Stimulated activated CD4-positive, alpha-beta T cell treated with anti-CD3 and anti-CD28 coated beads, Interleukin-1b, Interleukin-23, amount 100 ng/mL, for 1 hour (primary cell): ENCODE results near the gene ZCCHC7.

Source experiments
- DNase-seq, 2 donors: peaks; one replicate each; pipeline ENCODE4 v3.0.0-alpha.2; 2020; ENCODE audit warnings: low read depth in 2 of 2

The ZCCHC7 gene

DNA sequence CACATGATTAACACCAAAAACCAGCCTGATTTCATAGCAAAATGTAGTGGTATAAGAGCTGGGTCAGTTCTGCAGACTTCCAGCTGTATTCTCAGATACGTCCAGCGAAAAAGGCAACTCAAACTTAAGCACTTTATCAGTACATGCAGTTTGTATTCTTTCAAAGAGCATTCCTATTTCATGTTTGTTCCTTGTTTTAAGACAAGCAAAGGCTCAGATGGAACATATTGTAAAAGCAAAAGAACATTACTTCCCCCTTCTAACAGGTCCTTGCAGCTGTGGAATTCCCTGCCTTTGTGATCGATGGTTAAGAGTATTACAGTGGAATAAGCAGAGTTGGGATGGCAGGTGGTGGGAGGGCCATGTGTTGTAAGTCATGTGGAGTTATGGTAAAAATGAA is 215.8 kb downstream of the ZCCHC7 start:
- no peak for DNase-seq

DNA sequence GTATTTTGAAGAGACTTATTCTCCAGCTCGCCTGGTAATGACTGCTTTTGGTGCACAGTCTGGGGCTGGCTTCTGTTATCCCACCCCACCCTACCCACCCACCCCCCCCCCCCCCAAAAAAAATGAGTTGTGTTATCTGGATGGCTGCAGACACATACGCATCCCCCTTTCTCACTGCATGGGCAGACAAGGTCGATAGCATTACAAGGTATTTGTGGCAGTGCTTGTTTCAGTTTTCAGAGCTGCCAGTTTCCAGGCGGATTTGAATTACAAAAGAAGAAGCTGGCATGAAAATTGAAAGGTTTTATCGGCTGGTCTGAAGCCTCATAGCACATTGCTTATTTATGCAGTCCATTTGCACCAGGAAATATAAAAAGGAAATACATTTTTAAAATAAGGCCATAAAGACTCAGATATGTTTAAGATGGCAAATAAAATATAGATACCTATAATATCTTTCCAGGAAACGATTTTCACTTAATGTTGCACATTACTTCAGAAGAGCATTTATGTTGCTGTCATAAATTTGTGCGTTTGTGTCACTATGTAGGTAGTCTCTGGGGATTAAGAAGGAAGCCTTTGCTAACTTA is 217.0 kb downstream of the ZCCHC7 start:
- no peak for DNase-seq

DNA sequence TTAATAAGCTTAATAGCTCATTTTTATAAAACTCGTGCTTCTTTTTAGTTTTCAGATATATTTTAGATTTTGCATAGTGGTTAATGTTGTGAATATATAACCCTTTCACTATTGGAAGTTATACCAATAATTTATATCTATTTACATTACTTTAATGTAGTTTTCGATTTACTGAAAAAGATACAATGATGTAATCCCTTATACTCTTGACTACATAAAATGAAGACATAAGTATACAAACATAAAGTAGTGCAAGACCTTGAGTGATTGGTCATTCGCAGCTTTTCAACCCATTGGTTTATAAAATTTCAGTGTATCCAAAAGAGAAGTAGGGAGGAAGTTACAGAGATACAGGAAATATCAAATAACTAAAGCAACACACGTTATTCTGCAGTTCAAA is 217.8 kb downstream of the ZCCHC7 start:
- DNase-seq, result no peak

DNA sequence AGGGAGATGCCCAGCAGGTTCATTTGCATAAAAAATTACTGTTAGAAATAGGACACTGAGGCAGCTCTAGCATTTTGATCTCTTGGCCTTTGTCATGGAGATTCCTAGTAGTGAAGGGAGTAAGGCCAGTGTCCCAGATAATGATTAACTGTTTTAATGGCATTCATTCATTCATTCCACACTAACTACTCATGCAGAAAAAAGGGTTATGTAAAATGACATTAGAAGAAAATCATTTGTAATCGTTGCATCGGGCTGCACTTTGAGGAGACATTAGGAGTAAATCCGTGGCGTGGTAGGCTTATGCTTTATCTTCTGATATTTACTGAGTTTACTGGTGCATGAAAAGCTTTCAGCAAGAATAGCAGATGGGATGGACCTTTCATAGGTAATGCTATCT is 219.5 kb downstream of the ZCCHC7 start:
- no peak for DNase-seq

DNA sequence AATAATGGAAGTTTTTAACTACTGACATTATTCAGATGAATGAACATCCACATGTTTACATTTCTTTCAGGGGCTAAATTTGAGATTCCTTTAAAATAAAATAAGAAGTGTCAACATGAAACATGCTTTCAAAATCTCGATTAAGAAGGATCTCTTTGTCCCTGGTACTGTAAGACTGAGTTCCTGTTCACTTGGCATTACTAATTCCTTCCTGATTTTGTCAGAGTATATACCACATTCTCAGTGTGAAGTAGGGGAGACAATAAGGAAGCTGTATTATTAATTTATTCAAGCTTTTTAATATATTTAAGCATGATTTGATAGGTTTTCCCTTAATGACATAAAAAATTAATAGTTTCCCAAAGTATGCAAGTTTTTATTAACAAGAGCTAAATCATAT is 220.6 kb downstream of the ZCCHC7 start:
- no peak for DNase-seq

DNA sequence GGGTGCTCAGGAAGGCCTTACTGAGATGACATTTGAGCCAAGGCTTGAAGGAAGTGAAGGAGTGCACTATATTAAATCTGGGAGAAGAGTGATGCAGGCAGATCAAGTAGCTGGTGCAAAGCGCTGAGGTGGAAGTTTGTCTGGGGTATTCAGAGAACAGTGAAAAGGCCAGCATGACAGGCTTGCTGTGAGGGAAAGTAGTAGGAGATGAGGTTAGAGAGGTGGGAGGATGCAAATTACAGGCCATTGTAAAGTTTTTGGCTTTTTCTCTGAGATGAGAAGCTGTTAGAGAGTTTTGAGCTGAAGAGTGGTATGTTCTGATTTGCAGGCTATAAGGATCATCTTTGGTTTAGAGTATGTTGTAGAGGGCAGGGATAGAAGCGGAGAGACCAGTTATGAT is 221.3 kb downstream of the ZCCHC7 start:
- DNase-seq, result no peak

DNA sequence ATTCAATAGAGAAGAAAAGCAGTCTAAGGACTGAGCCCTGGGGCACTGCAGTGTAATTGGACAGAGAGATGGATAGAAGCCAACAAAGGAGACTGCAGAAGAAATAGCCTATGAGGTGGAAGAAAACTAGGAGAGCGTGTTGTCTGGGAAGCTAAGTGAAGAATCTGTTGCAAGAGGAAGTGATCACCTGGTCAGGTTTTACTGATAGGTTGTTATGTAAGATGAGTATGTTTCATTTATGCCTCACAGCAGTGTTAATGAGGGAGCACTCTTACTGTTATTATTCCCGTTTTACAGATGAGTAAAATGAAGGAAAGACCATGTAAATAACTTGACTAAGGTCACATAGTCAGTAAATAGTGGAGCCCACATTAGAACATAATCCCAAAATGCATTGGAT is 222.1 kb downstream of the ZCCHC7 start:
- no peak for DNase-seq

DNA sequence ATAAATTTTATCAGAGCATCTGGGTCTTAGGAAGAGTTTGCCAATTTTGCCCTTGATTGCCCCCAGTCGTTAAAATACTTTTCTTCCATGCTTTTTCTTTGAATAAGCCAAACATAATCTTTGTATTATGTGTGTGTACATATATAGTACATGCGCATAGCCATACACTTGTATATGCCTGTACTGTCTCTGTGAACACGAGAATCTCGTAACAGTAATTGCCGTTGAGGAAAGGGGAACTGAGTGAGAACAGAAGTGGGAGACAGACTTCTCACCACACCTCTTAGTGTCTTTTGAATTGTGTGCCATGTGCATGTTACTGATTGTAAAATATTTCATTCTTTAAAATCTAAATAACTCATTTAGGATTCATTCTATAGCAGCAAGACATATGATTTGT is 222.5 kb downstream of the ZCCHC7 start:
- DNase-seq, result no peak

DNA sequence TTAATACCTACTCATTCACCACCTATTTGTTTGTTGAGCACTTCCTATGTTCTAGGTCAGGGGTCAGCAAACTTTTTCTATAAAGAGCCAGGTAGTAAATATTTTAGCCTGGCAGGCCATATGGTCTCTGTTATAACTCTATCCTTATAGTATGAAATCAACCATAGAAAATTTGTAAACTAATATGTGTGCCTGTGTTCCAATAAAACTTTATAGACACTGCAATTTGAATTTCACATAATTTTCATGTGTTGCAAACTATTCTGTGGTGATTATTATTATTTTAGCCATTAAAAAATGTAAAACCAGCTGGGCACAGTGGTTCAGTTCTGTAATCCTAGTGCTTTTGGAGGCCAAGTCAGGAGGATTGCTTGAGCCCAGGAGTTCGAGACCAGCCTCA is 223.3 kb downstream of the ZCCHC7 start:
- DNase-seq, result no peak

DNA sequence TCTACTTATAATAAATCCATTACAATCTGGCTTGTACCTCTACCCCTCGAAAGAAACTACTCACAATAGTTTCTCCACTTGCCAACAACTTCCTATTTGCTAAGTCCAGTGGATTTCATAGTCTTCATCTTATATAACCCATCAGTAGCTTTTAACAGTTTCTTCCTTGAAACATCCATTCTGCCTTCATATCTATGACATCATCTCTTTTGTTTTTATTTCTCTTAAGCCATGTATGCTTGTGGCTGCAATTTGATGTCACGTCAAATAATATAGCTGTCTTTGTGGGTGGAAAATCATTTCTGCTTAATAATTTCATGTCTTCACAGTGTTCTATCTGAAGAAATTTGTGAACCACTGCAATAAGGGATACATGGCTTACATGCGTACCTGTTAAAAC is 224.7 kb downstream of the ZCCHC7 start:
- DNase-seq, result no peak

DNA sequence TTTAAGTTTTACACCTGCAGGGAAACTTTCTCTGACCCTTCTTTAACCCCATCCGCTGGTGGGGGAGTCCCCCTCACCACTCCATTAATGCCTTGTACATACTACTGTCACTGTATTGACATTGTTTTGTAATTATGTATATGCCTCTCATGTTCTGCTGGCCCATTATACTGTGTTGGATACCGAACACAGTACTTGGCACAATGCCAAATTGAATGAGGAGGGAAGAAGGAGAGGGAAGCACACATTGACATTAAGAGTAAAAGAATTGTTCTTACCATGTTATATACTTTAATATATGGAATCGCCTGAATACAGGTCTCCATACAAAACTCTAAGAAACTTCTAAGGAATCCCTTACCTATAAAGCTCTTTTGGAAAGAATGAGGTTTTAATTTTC is 228.5 kb downstream of the ZCCHC7 start:
- no peak for DNase-seq

DNA sequence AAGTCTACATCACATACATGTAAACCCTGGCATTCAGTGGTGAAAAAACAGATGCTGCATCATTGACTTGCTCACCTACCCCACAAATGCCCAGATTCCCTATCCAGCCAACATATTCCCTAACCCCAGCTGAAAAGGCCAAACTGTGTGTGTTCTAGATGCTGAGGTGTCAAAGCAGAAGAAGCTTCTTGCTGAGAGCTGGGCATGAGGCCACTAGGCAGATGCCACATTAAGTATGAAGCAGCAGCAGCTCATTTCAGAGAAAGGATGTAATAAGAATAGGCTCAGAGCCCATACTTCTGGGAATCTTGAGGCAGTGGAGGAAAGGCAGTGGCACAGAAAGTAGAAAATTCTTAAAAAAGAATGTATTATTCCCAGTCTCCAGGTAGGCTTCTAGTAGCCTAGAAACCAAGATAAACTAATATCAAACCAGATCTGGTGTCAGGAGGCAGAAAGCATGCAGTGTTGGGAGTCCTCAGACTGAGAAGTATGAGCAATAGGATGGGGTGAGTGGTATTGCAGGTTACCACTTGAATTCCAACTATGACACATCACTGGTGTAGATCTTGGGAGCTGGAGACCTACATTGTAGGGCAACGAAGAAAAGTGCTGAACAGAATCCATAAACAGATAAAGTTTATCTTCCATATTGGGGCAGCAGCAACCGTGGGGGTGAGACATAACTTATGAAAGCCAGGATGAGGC is 230.3 kb downstream of the ZCCHC7 start:
- no peak for DNase-seq

DNA sequence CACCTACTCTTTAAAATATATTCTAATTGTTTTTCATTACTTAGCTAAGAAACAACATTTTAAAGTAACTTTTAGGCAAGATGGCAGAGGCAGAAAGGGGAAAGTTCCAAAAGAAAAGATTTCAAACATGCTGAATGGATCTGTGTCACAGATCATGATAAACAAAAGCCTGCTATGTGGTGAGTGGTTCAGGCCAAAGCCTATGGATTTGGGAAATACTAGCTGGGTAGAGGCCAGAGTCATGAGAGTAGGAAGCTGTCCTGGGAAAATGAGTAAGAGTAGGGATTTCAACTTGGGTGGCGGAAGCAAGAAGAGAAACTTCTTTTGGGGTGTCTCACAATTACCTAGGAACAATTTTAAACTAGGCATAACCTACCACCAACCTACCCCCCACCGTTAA is 233.4 kb downstream of the ZCCHC7 start:
- no peak for DNase-seq

DNA sequence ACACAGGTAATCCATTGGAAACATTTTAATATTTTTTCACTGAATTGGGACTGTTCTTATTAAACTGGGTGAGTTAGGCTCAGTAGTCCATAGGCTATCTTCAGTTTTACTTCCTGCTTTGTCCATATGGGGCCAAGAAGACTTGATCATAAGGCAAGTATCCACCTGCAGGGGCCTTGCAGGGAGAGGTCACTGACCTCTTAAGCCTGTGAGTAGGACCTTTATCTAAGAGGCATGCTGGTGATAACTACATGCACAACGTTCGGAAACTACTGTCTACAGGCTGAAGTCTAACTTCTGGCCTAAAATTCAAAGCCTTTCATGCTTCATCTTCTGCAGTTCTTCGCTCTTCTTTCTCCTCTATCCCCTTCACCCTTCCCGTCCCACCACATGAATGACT is 242.1 kb downstream of the ZCCHC7 start:
- DNase-seq, result no peak

DNA sequence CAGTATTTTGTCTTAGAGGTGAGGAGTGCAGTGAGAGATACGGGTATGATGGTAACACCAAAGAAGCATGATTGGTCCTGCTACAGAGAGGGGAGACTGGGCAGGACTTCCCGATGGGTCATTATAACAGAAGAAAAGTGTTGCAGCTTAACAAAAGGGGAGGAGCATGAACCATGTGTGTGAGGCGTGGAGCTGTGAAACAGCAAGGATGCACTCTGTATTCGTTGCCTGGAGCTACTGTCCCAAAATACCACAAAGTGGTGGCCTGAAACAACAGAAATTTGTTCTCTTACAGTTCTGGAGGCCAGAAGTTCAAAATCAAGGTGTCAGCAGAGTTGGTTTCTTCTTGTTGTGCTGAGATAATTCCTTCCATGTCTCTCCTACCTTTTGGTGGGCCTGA is 242.8 kb downstream of the ZCCHC7 start:
- no peak for DNase-seq

DNA sequence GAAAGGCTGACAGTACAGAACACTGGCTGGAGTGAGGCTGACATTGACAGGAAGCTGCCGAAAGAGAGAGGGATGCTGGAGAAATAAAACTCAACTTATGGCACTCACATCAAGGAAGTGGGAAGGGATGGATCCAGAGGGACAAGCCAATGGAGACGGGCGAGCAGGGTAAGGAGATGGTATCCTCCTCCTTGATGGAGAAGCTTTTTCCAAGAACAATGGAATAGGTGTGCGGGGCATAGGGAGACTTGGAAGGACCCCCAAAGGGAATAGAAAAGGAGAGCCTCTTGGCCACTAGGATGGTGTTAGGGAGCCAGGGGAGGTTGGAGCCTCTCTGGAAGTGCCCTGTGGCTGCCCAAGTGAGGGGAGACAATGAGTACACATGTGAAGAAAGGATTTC is 243.8 kb downstream of the ZCCHC7 start:
- no peak for DNase-seq

DNA sequence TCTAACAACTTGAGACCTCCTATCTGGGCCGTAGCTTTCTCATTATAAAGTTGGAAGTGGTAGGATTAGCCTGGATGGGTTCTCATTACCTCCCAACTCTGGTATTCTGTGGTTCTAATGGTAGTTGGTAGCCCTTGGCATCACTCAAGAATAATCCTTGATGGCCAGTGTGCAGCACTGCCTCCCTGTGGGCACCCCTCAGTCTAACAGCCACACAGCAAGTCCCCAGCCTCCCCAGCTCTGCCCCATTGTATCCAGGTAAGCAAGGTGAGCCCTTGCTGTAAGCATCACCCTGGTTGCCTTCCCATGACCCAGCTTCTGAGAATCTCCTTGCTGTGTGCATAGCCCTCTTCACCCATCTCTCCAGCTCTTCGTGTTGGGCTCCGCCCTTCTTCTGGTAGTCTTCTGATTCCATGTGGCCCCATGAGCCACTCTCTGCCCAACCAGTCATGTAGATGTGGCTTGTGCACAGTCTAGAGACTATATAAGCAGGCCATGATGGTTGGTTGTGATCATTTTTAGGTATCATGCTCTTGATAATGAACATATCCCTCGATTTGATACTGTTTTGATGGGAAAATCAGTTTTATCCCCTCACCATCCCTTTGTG is 244.5 kb downstream of the ZCCHC7 start:
- DNase-seq, result no peak

DNA sequence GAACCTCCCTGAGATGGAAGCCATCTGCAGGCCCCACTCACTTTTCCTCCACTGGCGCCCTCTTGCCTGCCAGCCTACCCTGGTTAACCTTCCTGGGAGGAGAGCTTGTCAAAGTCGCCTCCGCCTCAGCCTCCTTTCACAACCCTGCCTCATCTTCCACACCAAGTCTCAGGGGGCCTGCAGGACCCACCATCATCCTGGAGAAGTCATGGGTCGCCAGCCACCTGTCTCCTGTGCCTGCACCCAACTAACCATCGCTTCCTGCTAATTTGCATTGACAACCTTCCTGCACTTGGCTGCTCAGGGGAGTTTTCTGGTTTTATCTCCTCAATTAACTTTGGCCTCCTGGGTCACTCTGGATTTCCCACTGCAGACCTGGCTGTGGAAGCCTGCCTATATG is 249.3 kb downstream of the ZCCHC7 start:
- no peak for DNase-seq

DNA sequence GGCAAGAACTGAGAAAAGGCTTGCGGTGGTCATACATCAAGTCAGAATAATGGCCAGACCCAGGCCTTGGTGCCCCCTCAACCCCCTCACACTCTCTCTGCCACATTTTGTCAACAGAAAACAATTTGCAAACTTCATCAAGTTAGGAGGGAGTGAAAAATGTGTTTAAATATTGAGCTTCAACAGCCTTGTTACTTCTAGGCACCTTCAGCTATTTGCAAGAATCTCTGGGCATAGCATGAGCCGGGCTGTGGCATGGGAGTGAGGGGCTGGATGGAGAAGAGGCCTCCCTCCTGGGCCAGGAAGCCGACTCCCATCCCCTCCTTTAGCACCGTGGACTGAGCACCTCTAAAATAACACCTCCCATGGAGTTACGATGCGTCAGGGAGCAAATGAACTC is 249.9 kb downstream of the ZCCHC7 start:
- DNase-seq, result no peak

DNA sequence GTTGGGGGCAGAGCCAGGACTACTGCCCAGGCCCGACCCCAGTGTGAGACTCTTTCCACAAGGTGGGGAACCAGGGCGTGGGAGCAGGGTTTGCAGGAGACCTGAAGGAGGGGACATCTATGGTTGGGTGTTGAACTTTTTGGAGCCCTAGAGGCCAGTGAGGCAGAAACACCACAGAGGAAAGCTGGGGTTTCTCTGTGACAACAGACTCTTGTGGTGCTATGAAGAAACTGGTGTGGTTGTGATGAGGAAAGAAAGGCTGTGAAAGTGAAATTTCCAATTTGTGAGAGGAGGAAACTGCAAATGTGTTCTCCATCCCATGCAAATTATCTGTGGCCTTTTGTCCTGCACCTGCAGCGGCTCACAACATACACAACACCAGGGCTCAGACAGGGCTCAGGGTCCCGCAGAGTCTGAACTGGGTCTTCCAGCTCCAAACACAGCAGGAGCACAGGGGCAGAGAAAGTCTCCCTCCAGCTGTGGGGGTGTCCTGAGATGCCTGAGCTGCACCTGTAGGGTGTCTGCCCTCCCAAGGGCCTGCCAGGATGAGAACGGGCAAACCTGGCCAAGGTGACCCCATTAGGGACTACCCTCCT is 250.7 kb downstream of the ZCCHC7 start:
- no peak for DNase-seq

DNA sequence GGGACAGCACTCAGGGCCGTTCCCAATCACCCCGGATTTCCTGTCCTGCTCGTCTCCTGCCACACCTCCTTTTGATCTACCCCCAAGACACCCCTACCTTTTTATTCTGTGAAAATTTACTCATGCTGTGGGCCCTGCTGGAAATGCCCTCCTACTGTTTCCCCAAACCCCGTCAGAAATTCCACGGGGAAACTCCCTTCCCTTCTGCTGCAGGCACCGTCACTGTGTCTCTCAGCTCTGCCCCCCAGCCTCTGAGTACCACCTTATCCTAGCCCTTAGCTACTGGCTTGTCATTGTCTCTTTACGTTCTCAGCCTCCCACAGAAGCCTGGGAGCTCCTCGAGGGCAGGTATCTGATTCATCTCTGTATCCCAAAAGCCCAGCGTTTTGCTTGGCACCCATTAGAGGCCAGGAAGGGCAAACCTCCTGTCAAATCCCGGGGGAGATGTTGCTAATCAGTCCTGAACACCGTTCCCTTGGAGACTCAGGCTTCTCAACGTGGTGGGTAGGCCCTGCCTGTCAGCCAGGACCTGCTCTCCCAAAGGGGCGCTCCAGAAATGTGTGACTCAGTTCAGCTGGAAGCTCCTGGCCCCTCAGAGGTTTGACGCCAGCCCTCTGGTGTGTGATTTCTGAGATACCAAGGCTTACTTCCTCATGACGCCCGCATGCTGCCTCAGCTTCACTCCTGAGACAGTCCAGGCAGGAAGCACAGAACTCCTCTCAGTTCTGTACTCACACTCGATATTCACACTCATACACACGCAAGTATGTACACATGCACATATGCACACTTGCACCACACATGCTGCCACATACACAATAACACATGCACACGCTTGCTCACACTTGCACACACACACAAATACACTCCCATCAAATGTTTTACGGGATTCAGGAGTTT is 251.4 kb downstream of the ZCCHC7 start:
- DNase-seq, result no peak

DNA sequence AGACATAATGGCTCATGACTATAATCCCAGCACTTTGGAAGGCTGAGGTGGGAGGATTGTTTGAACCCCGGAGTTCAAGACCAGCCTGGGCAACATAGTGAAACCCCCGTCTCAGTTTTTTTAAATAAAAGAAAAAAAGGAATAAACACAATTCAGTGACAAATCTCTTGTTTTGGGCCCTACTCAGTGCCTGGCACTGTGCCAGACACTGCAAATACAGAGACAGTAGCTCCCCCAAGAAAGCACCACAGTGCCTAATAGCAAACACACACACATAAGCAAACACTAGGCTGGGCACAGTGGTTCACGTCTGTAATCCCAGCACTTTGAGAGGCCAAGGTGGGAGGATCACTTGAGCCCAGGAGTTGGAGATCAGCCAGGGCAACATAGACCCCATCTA is 252.5 kb downstream of the ZCCHC7 start:
- DNase-seq, result no peak
